Left renal cortex interstitium (tissue), 4 donors: Measurements from ENCODE around the gene CAPZB. TPM values are rescaled to one million over a fixed set of nuclear protein-coding genes. Genes with fewer than 3 reads are reported as not detected.

Experiments
- DNase-seq, 4 donors: peaks; one replicate each; pipeline ENCODE4 v3.0.0-alpha.2; 2013; ENCODE audit warnings: low read depth in 4 of 4, low spot score in 2 of 4, missing footprints in 1 of 4
- polyA plus RNA-seq, 4 donors: library from polyadenylated mRNA; unstranded; fragments of 120-200 nt; gene quantifications; one replicate each; pipeline ENCODE4 v1.2.1, GENCODE V29; 2013; ENCODE audit not compliant: insufficient read length in 4 of 4

CAPZB gene
- polyA plus RNA-seq, 4 donors, result 225 to 279 (median 246) TPM

GRCh38 chr1:19475296-19475695 is 10.0 kb downstream of the CAPZB start:
- DNase-seq, result no peak

GRCh38 chr1:19472174-19472573 is 13.2 kb downstream of the CAPZB start:
- no peak for DNase-seq

GRCh38 chr1:19469004-19469403 is 16.3 kb downstream of the CAPZB start:
- DNase-seq, result no peak

DNA sequence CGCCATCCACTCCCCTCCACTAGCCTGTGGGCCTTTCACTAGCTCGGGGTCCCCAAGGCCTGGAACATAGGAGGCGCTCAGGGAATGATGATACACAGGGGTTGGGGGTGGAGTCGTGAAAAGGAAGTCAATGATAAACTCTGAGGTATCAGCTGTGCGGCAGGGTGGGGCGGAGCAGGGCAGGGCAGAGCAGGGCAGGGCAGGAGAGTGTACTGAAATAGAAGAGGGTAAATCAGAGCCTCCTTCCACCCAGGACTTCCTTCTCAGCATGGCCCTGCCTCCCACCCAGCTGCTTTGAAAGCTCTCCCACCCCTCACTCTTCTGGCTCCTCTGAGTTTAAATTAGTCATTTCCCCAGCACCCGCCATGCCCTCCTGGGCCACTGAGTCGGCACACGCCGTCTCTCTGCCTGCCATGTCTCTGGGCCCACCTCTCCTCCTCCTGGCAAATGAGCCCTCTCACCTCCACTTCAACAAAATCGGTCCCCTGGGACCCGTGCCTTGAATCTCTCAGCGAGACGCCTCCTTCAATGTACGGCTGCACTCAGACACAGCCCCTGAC is 16.9 kb downstream of the CAPZB start:
- no peak for DNase-seq

- no peak for DNase-seq
These were observed 17.8 kb downstream of the CAPZB start for GRCh38 chr1:19467199-19468187.

DNA sequence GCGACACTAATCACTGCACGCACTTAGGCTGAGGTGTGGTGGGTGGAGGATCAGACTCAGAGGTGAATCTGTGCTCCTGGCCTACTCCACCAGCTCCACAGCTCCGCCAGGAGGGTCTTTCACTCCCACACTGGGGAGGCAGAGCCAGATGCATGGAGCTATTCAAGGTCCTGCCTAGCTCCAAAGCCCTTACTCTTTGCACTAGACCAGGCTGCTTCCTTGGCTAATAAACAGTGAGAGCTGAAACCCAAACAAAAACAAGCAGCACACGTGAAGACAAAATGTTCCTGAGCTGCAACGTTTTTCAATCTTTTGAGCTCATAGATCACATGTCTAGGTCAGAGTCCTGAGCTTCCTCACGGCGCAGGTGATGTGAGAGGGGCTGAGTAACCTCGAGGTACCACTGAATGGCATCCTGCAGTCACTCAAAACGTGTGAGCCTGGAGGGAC is 19.2 kb downstream of the CAPZB start:
- no peak for DNase-seq

DNA sequence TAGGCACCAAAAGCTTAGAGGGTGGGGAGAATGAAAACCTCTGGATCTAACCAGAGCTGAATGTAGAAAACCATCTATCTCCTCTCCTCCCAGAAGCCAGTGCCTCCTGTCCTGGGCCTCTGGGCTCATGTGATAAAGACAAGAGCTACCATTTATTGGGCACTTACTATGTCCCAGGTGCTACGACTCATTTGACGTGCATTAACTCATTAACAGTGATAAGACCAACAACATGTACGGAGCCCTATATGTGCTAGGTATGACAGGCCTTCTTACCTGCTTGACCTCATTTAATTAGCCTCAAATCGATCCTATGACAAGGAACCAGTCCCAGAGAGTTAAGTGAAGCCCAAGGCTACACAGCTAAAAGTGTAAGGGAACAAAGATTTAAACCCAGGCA is 19.7 kb downstream of the CAPZB start:
- DNase-seq, result no peak

DNA sequence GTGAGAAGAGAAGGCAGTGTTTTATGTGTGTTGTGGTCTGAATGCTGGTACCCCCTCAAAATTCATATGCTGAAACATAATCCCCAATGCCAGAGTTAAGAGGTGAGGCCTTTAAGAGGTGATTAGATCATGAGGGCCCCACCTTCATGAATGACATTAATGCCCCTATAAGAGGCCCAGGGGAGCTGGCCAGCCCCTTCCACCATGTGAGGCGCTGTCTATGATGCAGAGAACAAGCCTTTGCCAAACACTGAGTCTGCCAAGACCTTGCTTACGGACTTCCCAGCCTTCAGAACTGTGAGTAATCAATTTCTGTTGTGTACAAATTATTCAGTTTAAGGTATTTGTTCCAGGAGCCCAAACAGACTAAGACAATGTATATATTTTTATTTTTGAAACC is 20.2 kb downstream of the CAPZB start:
- DNase-seq, result no peak

- DNase-seq, result no peak
These were observed 20.6 kb downstream of the CAPZB start for GRCh38 chr1:19464696-19465095.

DNA sequence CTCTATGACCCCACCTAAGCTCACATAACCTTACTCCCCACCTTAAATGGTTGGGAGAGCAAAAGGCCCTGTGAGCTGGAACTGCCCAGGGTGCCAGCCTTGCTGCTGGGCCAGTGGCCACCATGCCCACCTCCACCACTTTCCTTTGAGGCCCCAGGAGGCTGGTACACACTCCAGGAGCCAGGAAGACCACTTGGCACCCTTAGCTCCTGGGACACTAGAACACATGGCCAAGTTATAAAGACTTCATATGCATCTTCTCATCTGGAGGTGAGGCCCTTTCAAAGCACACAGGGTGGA is 21.9 kb downstream of the CAPZB start:
- DNase-seq, result no peak

DNA sequence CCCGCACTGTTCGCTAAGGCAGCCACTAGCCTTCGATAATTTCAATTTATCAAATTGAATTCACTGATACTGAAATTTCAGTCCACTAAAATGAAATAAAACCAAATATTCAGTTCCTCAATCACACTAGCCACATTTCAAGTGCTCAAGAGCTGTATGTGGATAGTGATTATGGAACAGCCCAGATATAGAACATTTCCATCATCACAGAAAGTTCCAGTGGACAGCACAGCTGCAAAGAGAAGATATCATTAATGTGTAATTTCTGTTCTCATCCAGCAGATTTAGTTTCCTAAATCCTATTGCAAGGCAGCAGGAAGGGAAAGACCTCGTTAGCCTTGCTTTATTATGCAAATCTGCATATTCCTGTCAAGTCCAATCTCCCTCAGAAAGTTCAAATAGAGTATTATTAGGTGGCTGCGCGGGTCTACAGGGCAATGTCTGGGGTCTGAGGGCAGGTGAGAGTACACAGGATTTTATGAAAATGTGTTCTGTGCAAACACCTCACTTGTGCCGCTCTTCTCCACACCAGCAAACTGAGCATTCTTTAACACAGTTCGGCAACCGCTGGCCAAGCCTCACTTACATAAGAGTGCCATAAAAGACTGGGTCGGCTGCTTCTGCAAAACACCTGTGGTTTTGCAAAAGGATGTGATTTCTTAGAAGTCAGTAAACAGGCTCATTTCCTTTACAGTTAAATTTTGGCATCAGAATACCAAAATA is 22.4 kb downstream of the CAPZB start:
- no peak for DNase-seq

DNA sequence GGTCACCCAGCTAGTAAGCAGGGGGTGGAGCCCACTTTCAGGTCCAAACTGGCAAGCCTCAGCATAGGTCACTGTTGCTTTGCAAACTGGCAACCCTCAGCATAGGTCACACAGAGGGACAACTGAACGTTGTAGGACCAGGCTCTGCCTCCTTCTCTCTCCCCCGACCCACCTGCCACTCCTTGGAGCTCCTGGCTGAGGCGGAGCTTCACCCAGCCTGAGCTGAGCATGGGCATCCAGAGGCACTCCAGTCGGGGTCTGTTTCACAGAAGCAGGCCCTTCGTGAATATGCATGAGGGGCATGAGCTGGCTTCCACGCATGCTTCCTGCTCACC is 24.2 kb downstream of the CAPZB start:
- DNase-seq, result no peak

DNA sequence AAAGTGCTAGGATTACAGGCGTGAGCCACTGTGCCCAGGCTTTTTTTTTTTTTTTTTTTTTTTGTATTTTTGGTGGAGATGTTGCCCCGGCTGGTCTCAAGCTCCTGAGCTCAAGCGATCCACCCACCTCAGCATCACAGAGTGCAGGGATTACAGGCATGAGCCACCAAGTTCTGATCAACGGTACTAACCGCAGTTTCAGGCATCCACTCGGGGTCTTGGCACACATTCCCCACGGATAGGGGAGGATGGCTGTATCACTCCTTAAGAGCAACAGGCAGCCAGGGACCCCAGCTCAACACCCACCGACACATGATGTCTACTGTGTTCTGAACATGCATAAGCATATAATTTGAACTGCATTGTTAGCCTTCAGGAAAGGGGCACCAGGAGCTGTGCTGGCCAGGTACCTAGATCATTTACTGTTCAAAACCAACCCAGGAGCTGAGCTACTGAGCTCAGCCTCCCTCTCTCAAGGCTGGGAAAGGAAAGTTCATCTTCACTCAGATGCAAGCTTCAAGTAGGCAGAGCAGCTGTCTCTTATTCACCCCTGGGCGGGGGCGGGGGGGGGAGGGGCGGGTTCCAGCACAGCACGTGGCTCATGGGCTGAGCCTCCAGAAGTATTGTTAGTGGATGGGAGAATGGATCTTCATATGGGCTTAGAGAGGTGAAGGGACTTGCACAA is 24.7 kb downstream of the CAPZB start:
- DNase-seq, result no peak

GRCh38 chr1:19458815-19459417 is 26.4 kb downstream of the CAPZB start:
- DNase-seq, result no peak

DNA sequence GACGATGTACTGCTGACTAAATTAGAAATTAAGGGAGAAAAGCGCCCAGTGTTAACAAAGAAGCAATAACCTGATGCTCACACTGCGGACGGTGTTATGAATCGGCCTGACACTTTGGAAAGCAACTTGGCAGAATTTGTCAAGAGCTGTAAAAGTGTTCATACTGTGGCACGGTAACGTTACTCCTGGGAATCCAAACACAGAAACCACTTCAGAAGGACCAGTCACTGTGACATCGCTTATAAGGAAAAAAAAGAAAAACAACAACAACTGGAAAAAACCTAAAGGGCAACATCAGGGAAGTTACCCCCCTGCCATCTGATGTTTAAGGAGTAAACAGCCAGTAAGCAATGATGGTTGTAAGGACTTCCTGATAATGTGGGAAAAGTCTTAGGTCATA is 27.7 kb downstream of the CAPZB start:
- DNase-seq, result no peak

- no peak for DNase-seq
These were observed 28.3 kb downstream of the CAPZB start for GRCh38 chr1:19456968-19457441.

DNA sequence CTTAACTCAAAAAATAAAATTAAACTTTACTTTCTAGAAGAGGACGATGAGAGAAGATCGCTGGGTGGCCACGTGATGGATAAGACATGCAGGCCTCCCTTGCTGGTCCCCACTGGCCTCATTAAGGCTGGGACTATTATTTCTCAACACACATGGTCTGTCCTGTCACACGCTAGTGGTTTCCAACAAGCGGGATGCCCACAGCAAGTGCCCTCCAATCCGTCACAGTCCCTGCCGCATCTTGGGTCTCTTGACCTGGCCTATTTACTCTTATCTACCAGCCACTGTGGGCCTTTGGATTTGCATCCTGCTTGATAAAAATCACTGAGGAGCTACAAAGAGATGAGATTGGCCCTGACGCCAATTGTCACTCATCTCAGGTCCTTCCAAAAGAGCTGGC is 30.0 kb downstream of the CAPZB start:
- no peak for DNase-seq

DNA sequence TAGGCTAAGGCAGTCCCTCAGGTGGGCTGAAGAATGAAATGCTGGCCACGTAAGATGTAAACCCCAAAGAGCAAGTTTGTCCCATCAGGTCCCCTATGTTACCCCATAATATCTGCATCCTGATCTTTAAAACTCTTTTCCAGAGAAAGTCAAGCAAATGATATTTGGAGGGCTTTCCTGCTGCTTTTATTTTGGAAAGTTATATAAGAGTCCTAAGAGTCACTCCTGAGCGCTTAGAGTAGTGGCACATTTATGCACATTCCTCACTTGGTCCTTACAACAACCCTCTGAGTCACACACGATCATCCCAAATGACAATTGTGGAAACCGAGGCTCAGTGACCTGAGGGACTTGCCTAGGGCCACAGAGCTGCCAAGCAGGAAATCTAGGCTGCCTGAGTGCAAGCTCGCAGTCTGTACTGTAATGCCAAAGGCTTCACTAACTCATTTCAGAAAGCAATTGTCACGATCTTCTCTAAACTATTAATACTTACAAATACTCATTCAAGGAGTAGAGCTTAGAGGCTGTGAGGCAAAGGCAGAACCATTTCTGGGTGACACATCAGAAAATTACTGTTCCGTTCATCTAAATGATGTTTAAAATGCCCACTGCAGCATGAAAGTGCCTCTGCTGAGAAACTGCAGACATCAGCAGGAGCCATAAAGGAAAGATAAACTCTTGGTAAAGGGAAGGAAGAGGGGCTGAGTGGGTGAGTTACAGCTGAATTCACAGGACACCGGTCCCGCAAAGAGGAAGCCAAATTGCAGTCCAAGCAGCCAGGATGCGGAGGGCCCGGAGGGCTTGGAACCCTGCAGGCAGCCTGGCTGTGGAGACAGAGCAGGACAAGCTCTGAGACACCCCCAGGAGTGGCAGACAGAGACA is 30.8 kb downstream of the CAPZB start:
- no peak for DNase-seq

DNA sequence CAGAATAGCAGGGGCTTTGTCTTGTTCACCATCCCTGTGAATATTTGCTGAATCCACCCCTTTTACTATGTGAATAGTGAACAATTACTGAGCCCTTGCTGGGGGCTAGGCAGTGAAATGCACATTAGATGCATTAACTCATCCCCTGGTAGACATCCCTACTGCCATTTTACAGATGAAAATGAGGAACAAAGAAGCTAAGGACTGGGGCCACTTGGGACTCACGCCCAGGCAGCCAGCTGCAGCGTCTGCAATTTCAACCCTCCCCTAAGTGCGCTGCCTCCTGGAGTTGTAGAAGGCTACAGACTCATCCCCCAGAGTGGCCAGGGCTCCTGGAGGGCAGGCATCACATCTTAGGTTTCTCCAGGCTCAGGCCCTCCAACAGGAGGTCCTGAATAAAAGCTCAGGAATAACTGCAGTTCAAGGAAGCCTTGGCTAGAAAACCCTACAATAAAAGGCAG is 31.6 kb downstream of the CAPZB start:
- no peak for DNase-seq
